ENCODE results near the gene CCR7.
"Not testable (repeated sequence)": the region's sequence is repeated elsewhere in the genome, so short reads cannot be mapped to it uniquely, and the experiment has no call there.

CCR7 gene

GRCh38 chr17:40596261-40596919 lies 31.1 kb upstream of the CCR7 start:
- DNase-seq (ENCODE audit: low read depth) = no peak
- TF ChIP-seq CTCF (IDR thresholded peaks at IDR 0.05; ENCODE audit: control insufficient read depth, insufficient read depth, low read depth, low read length, missing control alignments) = no peak
- no peak overlapping the region for H3K4me3 ChIP-seq (ENCODE audit: control insufficient read depth, low read depth, low read length)

GRCh38 chr17:40590742-40591141 lies 25.5 kb upstream of the CCR7 start:
- no peak for DNase-seq (ENCODE audit: low read depth)
- TF ChIP-seq CTCF (IDR thresholded peaks at IDR 0.05; ENCODE audit: control insufficient read depth, insufficient read depth, low read depth, low read length, missing control alignments) = no peak
- H3K4me3 ChIP-seq (ENCODE audit: control insufficient read depth, low read depth, low read length) = no peak overlapping the region

- DNase-seq (ENCODE audit: low read depth) = no peak
- TF ChIP-seq CTCF (IDR thresholded peaks at IDR 0.05; ENCODE audit: control insufficient read depth, insufficient read depth, low read depth, low read length, missing control alignments) = no peak
- H3K4me3 ChIP-seq (ENCODE audit: control insufficient read depth, low read depth, low read length) = no peak overlapping the region
These were observed 23.3 kb upstream of the CCR7 start for GRCh38 chr17:40588552-40588951.

GRCh38 chr17:40586264-40586663 lies 21.0 kb upstream of the CCR7 start:
- H3K4me3 ChIP-seq (ENCODE audit: control insufficient read depth, low read depth, low read length); DNase-seq (ENCODE audit: low read depth): not testable (repeated sequence)

GRCh38 chr17:40584950-40585349 lies 19.7 kb upstream of the CCR7 start:
- DNase-seq (ENCODE audit: low read depth); H3K4me3 ChIP-seq (ENCODE audit: control insufficient read depth, low read depth, low read length): not testable (repeated sequence)

- DNase-seq (ENCODE audit: low read depth) = no peak
- H3K4me3 ChIP-seq (ENCODE audit: control insufficient read depth, low read depth, low read length) = no peak overlapping the region
- TF ChIP-seq CTCF (IDR thresholded peaks at IDR 0.05; ENCODE audit: control insufficient read depth, insufficient read depth, low read depth, low read length, missing control alignments) = no peak
These were observed 17.1 kb upstream of the CCR7 start for GRCh38 chr17:40582328-40582901.

- TF ChIP-seq CTCF (IDR thresholded peaks at IDR 0.05; ENCODE audit: control insufficient read depth, insufficient read depth, low read depth, low read length, missing control alignments) = no peak
- no peak overlapping the region for H3K4me3 ChIP-seq (ENCODE audit: control insufficient read depth, low read depth, low read length)
- no peak for DNase-seq (ENCODE audit: low read depth)
These were observed 14.9 kb upstream of the CCR7 start for GRCh38 chr17:40580140-40580539.

- no peak for TF ChIP-seq CTCF (IDR thresholded peaks at IDR 0.05; ENCODE audit: control insufficient read depth, insufficient read depth, low read depth, low read length, missing control alignments)
- DNase-seq (ENCODE audit: low read depth) = no peak
- no peak overlapping the region for H3K4me3 ChIP-seq (ENCODE audit: control insufficient read depth, low read depth, low read length)
These were observed 14.2 kb upstream of the CCR7 start for GRCh38 chr17:40579471-40579870.

Data from AG09309 (cell line).